Measurements from ENCODE around the gene HSPG2.

The HSPG2 gene

GRCh38 chr1:21842606-21843162, 94.4 kb downstream of the HSPG2 start:
- H3K27ac Mint-ChIP-seq = no peak overlapping the region
- H3K27me3 Mint-ChIP-seq = no peaks in the 10 kb centered on the region
- no peak for DNase-seq
- no peaks in the 10 kb centered on the region for H3K4me1 Mint-ChIP-seq (ENCODE audit: low read depth)
- H3K36me3 Mint-ChIP-seq (ENCODE audit: low read depth) = no peaks in the 10 kb centered on the region
- H3K9me3 Mint-ChIP-seq = no peaks in the 10 kb centered on the region
- no peak overlapping the region for H3K4me3 Mint-ChIP-seq

GRCh38 chr1:21841852-21842466, 95.2 kb downstream of the HSPG2 start:
- Mint-ChIP-seq H3K27ac (no peak overlapping the region), H3K27me3 (no peaks in the 10 kb centered on the region), H3K36me3 (ENCODE audit: low read depth) (no peaks in the 10 kb centered on the region), H3K9me3 (no peaks in the 10 kb centered on the region), H3K4me3 (no peak overlapping the region), H3K4me1 (ENCODE audit: low read depth) (no peaks in the 10 kb centered on the region)
- DNase-seq = no peak

GRCh38 chr1:21840981-21841380, 96.1 kb downstream of the HSPG2 start:
- no peak for DNase-seq
- no peak overlapping the region for H3K27ac Mint-ChIP-seq
- H3K9me3 Mint-ChIP-seq = no peaks in the 10 kb centered on the region
- no peaks in the 10 kb centered on the region for H3K36me3 Mint-ChIP-seq (ENCODE audit: low read depth)
- no peak overlapping the region for H3K4me3 Mint-ChIP-seq
- no peaks in the 10 kb centered on the region for H3K4me1 Mint-ChIP-seq (ENCODE audit: low read depth)
- H3K27me3 Mint-ChIP-seq = no peaks in the 10 kb centered on the region

GRCh38 chr1:21839337-21840037, 97.6 kb downstream of the HSPG2 start:
- H3K9me3 Mint-ChIP-seq = no peaks in the 10 kb centered on the region
- H3K36me3 Mint-ChIP-seq (ENCODE audit: low read depth) = peaks cover 4% of the 10 kb centered on the region
- H3K27ac Mint-ChIP-seq = no peak overlapping the region
- no peaks in the 10 kb centered on the region for H3K4me1 Mint-ChIP-seq (ENCODE audit: low read depth)
- no peaks in the 10 kb centered on the region for H3K27me3 Mint-ChIP-seq
- no peak for DNase-seq
- H3K4me3 Mint-ChIP-seq = no peak overlapping the region

- DNase-seq = no peak
- Mint-ChIP-seq H3K9me3 (peaks cover 8% of the 10 kb centered on the region), H3K4me1 (ENCODE audit: low read depth) (no peaks in the 10 kb centered on the region), H3K27me3 (no peaks in the 10 kb centered on the region), H3K36me3 (ENCODE audit: low read depth) (peaks cover 11% of the 10 kb centered on the region), H3K4me3 (no peak overlapping the region), H3K27ac (no peak overlapping the region)
These were observed 98.6 kb downstream of the HSPG2 start for GRCh38 chr1:21838359-21839157.

- Mint-ChIP-seq H3K27ac (no peak overlapping the region), H3K9me3 (peaks cover 8% of the 10 kb centered on the region), H3K36me3 (ENCODE audit: low read depth) (peaks cover 11% of the 10 kb centered on the region), H3K4me3 (no peak overlapping the region), H3K4me1 (ENCODE audit: low read depth) (no peaks in the 10 kb centered on the region), H3K27me3 (no peaks in the 10 kb centered on the region)
- no peak for DNase-seq
These were observed 99.6 kb downstream of the HSPG2 start for GRCh38 chr1:21837476-21837875.

GRCh38 chr1:21836729-21837128, 100.4 kb downstream of the HSPG2 start:
- Mint-ChIP-seq H3K9me3 (peaks cover 8% of the 10 kb centered on the region), H3K4me1 (ENCODE audit: low read depth) (no peaks in the 10 kb centered on the region), H3K27ac (no peak overlapping the region), H3K27me3 (no peaks in the 10 kb centered on the region), H3K36me3 (ENCODE audit: low read depth) (peaks cover 11% of the 10 kb centered on the region), H3K4me3 (no peak overlapping the region)
- no peak for DNase-seq

GRCh38 chr1:21836010-21836409, 101.1 kb downstream of the HSPG2 start:
- no peak overlapping the region for H3K4me3 Mint-ChIP-seq
- H3K36me3 Mint-ChIP-seq (ENCODE audit: low read depth) = peaks cover 11% of the 10 kb centered on the region
- no peak for DNase-seq
- H3K27ac Mint-ChIP-seq = no peak overlapping the region
- no peaks in the 10 kb centered on the region for H3K27me3 Mint-ChIP-seq
- H3K4me1 Mint-ChIP-seq (ENCODE audit: low read depth) = no peaks in the 10 kb centered on the region
- peaks cover 8% of the 10 kb centered on the region for H3K9me3 Mint-ChIP-seq

GRCh38 chr1:21834666-21835065, 102.4 kb downstream of the HSPG2 start:
- H3K27ac Mint-ChIP-seq = no peak overlapping the region
- no peak for DNase-seq
- no peaks in the 10 kb centered on the region for H3K27me3 Mint-ChIP-seq
- H3K36me3 Mint-ChIP-seq (ENCODE audit: low read depth) = peaks cover 11% of the 10 kb centered on the region
- H3K4me3 Mint-ChIP-seq = no peak overlapping the region
- H3K4me1 Mint-ChIP-seq (ENCODE audit: low read depth) = no peaks in the 10 kb centered on the region
- peaks cover 8% of the 10 kb centered on the region for H3K9me3 Mint-ChIP-seq

GRCh38 chr1:21834094-21834493, 103.0 kb downstream of the HSPG2 start:
- Mint-ChIP-seq H3K36me3 (ENCODE audit: low read depth) (peaks cover 11% of the 10 kb centered on the region), H3K27ac (no peak overlapping the region), H3K9me3 (peaks cover 8% of the 10 kb centered on the region), H3K4me1 (ENCODE audit: low read depth) (no peaks in the 10 kb centered on the region), H3K27me3 (no peaks in the 10 kb centered on the region), H3K4me3 (no peak overlapping the region)
- no peak for DNase-seq

- no peak for DNase-seq
- no peak overlapping the region for H3K27ac Mint-ChIP-seq
- no peak overlapping the region for H3K4me3 Mint-ChIP-seq
- no peaks in the 10 kb centered on the region for H3K27me3 Mint-ChIP-seq
- H3K4me1 Mint-ChIP-seq (ENCODE audit: low read depth) = no peaks in the 10 kb centered on the region
- H3K36me3 Mint-ChIP-seq (ENCODE audit: low read depth) = peaks cover 11% of the 10 kb centered on the region
- peaks cover 8% of the 10 kb centered on the region for H3K9me3 Mint-ChIP-seq
These were observed 103.6 kb downstream of the HSPG2 start for GRCh38 chr1:21833392-21833976.

GRCh38 chr1:21831454-21831970, 105.6 kb downstream of the HSPG2 start:
- H3K4me1 Mint-ChIP-seq (ENCODE audit: low read depth) = no peaks in the 10 kb centered on the region
- no peak overlapping the region for H3K27ac Mint-ChIP-seq
- H3K27me3 Mint-ChIP-seq = no peaks in the 10 kb centered on the region
- H3K4me3 Mint-ChIP-seq = no peak overlapping the region
- H3K36me3 Mint-ChIP-seq (ENCODE audit: low read depth) = peaks cover 11% of the 10 kb centered on the region
- no peak for DNase-seq
- peaks cover 8% of the 10 kb centered on the region for H3K9me3 Mint-ChIP-seq

- H3K4me1 Mint-ChIP-seq (ENCODE audit: low read depth) = no peaks in the 10 kb centered on the region
- H3K4me3 Mint-ChIP-seq = no peak overlapping the region
- peaks cover 11% of the 10 kb centered on the region for H3K36me3 Mint-ChIP-seq (ENCODE audit: low read depth)
- no peak for DNase-seq
- no peaks in the 10 kb centered on the region for H3K27me3 Mint-ChIP-seq
- H3K27ac Mint-ChIP-seq = no peak overlapping the region
- peaks cover 8% of the 10 kb centered on the region for H3K9me3 Mint-ChIP-seq
These were observed 106.2 kb downstream of the HSPG2 start for GRCh38 chr1:21830792-21831453.

- DNase-seq = no peak
- Mint-ChIP-seq H3K9me3 (peaks cover 7% of the 10 kb centered on the region), H3K4me1 (ENCODE audit: low read depth) (no peaks in the 10 kb centered on the region), H3K27me3 (no peaks in the 10 kb centered on the region), H3K27ac (no peak overlapping the region), H3K4me3 (no peak overlapping the region), H3K36me3 (ENCODE audit: low read depth) (peaks cover 7% of the 10 kb centered on the region)
These were observed 107.8 kb downstream of the HSPG2 start for GRCh38 chr1:21829294-21829693.

Measured in activated T-cell treated with anti-CD3 and anti-CD28 coated beads, Interleukin-2, amount 50 U/mL, for 24 hours (primary cell).